Sigmoid colon (tissue), 4 donors: ENCODE data around the gene RBBP8NL.

Experiments used
- EP300 ChIP-seq, 4 donors: sonication (generic); formaldehyde crosslinking; IDR thresholded peaks; one replicate each; pipeline ENCODE4 v1.6.1; 2017; ENCODE audit warnings: antibody characterized with exemption in 4 of 4
- POLR2A ChIP-seq, 2 donors: fragments of 450-650 bp; IDR thresholded peaks; one replicate each; pipeline ENCODE4 v1.6.1; 2016; ENCODE audit warnings: antibody characterized with exemption in 2 of 2, mild to moderate bottlenecking in 2 of 2, moderate library complexity in 2 of 2
- POLR2AphosphoS5 ChIP-seq, 4 donors: sonication (generic); formaldehyde crosslinking; IDR thresholded peaks; one replicate each; pipeline ENCODE4 v1.6.1; 2017; ENCODE audit warnings: antibody characterized with exemption in 4 of 4
- TF ChIP-seq, protein P1 (sequence below), 4 experiments: fragments of 450-650 bp in 3 of 4; fragments of 200-600 bp in 1 of 4; IDR thresholded peaks; one replicate each; pipeline ENCODE4 v1.5.1; 2016 to 2019; ENCODE audit warnings: antibody characterized with exemption in 4 of 4, mild to moderate bottlenecking in 3 of 4, moderate library complexity in 2 of 4

DNA sequence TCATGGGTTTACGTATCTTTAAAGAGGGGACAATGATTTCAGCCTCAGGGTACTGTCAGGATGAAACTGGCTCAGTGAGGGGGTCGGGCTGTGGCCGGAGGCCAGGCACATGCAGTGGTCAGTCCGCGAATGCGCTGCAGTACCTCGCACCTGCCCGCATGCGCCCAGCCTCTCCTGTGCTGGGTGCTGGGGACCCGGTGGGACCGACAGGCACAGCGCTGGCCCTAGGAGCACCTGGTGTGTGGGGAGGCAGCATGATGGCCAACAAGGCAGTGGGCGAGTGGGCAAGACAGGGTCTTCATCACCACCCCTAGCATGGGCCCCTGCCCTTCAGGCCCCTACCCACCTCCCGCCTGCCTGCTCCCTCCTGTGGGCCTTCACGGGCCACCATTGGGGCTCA, 19.3 kb downstream of the RBBP8NL start:
- TF ChIP-seq, protein P1, sequence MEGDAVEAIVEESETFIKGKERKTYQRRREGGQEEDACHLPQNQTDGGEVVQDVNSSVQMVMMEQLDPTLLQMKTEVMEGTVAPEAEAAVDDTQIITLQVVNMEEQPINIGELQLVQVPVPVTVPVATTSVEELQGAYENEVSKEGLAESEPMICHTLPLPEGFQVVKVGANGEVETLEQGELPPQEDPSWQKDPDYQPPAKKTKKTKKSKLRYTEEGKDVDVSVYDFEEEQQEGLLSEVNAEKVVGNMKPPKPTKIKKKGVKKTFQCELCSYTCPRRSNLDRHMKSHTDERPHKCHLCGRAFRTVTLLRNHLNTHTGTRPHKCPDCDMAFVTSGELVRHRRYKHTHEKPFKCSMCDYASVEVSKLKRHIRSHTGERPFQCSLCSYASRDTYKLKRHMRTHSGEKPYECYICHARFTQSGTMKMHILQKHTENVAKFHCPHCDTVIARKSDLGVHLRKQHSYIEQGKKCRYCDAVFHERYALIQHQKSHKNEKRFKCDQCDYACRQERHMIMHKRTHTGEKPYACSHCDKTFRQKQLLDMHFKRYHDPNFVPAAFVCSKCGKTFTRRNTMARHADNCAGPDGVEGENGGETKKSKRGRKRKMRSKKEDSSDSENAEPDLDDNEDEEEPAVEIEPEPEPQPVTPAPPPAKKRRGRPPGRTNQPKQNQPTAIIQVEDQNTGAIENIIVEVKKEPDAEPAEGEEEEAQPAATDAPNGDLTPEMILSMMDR (IDR thresholded peaks at IDR 0.05) = no peak
- TF ChIP-seq POLR2A (IDR thresholded peaks at IDR 0.05) (no peak), EP300 (IDR thresholded peaks at IDR 0.05) (no peak), POLR2AphosphoS5 (IDR thresholded peaks at IDR 0.05) (no peak)
